Measurements from ENCODE around the gene TNKS1BP1. TPM values are rescaled to one million over a fixed set of nuclear protein-coding genes. Genes with fewer than 3 reads are reported as not detected.
A peak's percentile ranks its signal among the peaks of the same experiment; 100 is the strongest.

TNKS1BP1 gene
- total RNA-seq, 1 donor from 2014 or later: 147 TPM

DNA sequence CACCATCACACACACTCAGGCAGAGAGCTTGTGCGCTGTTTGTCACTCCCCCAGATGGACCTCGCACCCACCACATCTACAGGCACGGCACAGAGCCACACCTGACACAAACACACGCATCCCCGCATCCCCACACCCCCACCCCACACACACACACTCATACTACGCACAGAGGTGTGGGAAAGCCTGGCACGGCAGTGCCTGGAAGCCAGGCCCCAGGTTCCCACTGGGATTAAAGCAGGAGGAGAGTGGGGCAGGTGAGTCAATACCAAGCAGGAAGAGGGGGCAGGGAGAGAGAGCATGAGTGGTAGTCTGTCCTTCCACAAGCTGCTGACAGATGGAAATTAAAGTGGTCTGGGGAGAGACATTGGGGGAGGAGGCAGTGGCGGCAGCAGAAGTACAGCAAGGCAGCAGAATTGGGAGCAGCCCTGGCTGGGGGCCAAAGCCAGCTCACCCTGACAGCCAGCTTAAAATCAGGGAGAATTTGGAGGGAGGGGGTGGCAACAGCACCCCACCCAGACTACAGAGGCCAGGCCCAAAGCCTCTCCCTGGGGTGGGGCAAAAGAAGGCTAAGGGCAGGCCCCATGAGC is 20.7 kb downstream of the TNKS1BP1 start:
- peak; percentile 2 to 41 for ATAC-seq
- peaks cover 9% of the 10 kb centered on the region for H3K9me3 ChIP-seq
- TF ChIP-seq CTCF (IDR thresholded peaks at IDR 0.05): no peak
- peaks cover 52% of the 10 kb centered on the region for H3K4me1 ChIP-seq
- peak overlapping the region; percentile 13 for H3K27ac ChIP-seq
- H3K4me3 ChIP-seq: no peak overlapping the region
- intact Hi-C loops (cut with DNase I): no loop called here
- no peak for DNase-seq
- peaks cover 65% of the 10 kb centered on the region for H3K36me3 ChIP-seq
- no peaks in the 10 kb centered on the region for H3K27me3 ChIP-seq (ENCODE audit: low read depth)

- Histone ChIP-seq H3K9me3 (peaks cover 13% of the 10 kb centered on the region), H3K27me3 (ENCODE audit: low read depth) (no peaks in the 10 kb centered on the region), H3K4me3 (no peak overlapping the region), H3K4me1 (peaks cover 45% of the 10 kb centered on the region), H3K27ac (no peak overlapping the region), H3K36me3 (peaks cover 65% of the 10 kb centered on the region)
- peak in 1 of 2 donors; percentile 5 for ATAC-seq
- no peak for TF ChIP-seq CTCF (IDR thresholded peaks at IDR 0.05)
- peak; percentile 39 for DNase-seq
- intact Hi-C loops (cut with DNase I): no loop called here
Measured at GRCh38 chr11:57303280-57303989, 21.3 kb downstream of the TNKS1BP1 start.

DNA sequence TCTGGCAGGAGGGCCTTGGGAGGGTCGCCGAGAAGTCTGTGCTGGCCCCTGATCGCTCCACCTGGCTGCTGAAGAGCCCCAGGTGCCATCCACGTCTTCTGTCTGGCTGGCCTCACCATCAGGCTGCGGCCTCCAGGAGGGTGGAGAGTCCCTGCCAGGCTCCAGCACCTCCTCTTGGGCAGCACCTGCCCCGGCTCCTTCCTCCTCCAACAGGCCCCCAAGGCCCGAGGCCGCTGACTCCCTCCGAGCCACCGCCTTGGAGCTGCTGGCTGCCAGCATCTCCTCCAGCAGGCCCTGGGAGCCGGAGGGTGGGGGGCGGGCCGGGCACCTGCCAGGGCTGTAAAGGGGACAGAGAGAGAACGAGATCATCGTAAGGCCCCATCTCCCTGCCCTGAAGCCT is 22.3 kb downstream of the TNKS1BP1 start:
- H3K4me1 ChIP-seq: peaks cover 38% of the 10 kb centered on the region
- no peak for TF ChIP-seq CTCF (IDR thresholded peaks at IDR 0.05)

GRCh38 chr11:57301711-57302423 is 22.9 kb downstream of the TNKS1BP1 start:
- peaks cover 59% of the 10 kb centered on the region for H3K36me3 ChIP-seq
- ATAC-seq (no peak), DNase-seq (peak; percentile 36)
- intact Hi-C loops (cut with DNase I): no loop called here
- H3K4me1 ChIP-seq: peaks cover 31% of the 10 kb centered on the region
- TF ChIP-seq CTCF (IDR thresholded peaks at IDR 0.05): no peak
- H3K9me3 ChIP-seq: peaks cover 13% of the 10 kb centered on the region
- H3K27me3 ChIP-seq (ENCODE audit: low read depth): no peaks in the 10 kb centered on the region
- H3K27ac ChIP-seq: no peak overlapping the region
- no peak overlapping the region for H3K4me3 ChIP-seq

More for the DNA sequence above, 22.3 kb downstream of the TNKS1BP1 start:
- DNase-seq: peak; percentile 29
- no peaks in the 10 kb centered on the region for H3K27me3 ChIP-seq (ENCODE audit: low read depth)
- no peak overlapping the region for H3K4me3 ChIP-seq
- peaks cover 59% of the 10 kb centered on the region for H3K36me3 ChIP-seq
- H3K9me3 ChIP-seq: peaks cover 13% of the 10 kb centered on the region
- intact Hi-C loops (cut with DNase I): no loop called here
- H3K27ac ChIP-seq: no peak overlapping the region
- no peak for ATAC-seq

DNA sequence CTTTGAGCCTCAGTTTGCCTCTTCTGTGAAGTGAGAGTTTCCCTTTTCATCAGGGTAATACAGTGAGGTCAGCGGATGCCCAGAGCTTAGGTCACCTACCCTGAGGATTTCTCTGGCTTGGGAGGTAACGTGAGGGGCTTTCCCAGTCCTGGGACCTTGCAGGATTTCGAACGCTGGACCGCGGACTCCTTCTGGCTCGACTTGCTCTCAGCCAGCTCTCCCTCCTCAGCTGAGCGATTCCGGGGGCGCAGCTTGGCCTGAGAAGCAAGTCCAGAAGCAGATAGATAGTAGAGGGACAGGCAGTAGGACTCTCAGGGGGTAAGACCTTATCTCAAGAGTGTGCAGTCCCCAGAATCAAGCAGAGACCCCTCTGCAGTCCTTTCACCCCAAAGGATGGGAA is 24.0 kb downstream of the TNKS1BP1 start:
- Histone ChIP-seq H3K27me3 (ENCODE audit: low read depth) (no peaks in the 10 kb centered on the region), H3K36me3 (peaks cover 57% of the 10 kb centered on the region), H3K4me3 (no peak overlapping the region), H3K9me3 (peaks cover 13% of the 10 kb centered on the region), H3K27ac (no peak overlapping the region), H3K4me1 (peaks cover 22% of the 10 kb centered on the region)
- DNase-seq (peak; percentile 37), ATAC-seq (no peak)
- no peak for TF ChIP-seq CTCF (IDR thresholded peaks at IDR 0.05)
- intact Hi-C loops (cut with DNase I): no loop called here
